BJ (cell line): ENCODE results near the gene RIMKLA. TPM values are rescaled to one million over a fixed set of nuclear protein-coding genes. Genes with fewer than 3 reads are reported as not detected.

ENCODE experiments used
- CTCF ChIA-PET: fragments of 350-600 bp; formaldehyde crosslinking; extraction: SDS; loops from one replicate; lab custom pipeline; 2021; ENCODE audit warnings: antibody characterized with exemption, inconsistent platforms; lab: Yijun Ruan, JAX
- POLR2A ChIA-PET: fragments of 300-600 bp; sonication (Branson Sonifier 250); formaldehyde crosslinking; extraction: SDS; loops from one replicate; lab custom pipeline; 2021; ENCODE audit warnings: antibody characterized with exemption; lab: Charles Lee
- DNase-seq: peaks from one replicate; pipeline ENCODE4 v3.0.0-alpha.2; 2011; ENCODE audit warnings: low read depth
- H3K27me3 ChIP-seq: 2 replicates; pipeline ENCODE4 v1.6.0; 2011; ENCODE audit warnings: low read length; ENCODE audit not compliant: control insufficient read depth, insufficient read depth
- H3K36me3 ChIP-seq: 2 replicates; pipeline ENCODE4 v1.5.1; 2011; ENCODE audit warnings: low read length; ENCODE audit not compliant: control insufficient read depth, insufficient read depth
- H3K4me3 ChIP-seq: 2 replicates; pipeline ENCODE4 v1.5.1; 2011; ENCODE audit warnings: low read depth, mild to moderate bottlenecking, control low read depth, low read length
- CTCF ChIP-seq: IDR thresholded peaks from 2 replicates; pipeline ENCODE4 v1.5.1; 2011; ENCODE audit warnings: low read depth, mild to moderate bottlenecking, control low read depth, inconsistent platforms, low read length, moderate library complexity; ENCODE audit not compliant: insufficient read depth
- polyA plus RNA-seq: library from polyadenylated mRNA; depleted of rRNA; stranded (reverse); fragments of >200 nt; gene quantifications from 2 replicates; pipeline ENCODE4 v1.2.3, GENCODE V29; 2011

The RIMKLA gene
- polyA plus RNA-seq, 1 experiment, result 0.02 TPM

GRCh38 chr1:42335050-42335808, 45.4 kb upstream of the RIMKLA start, which contains the start of gene FOXJ3:
Gene FOXJ3 (minus strand): TSS chr1:42335235. CDS start chr1:42311093, 24,142 bp downstream.
- peak; percentile 46 for DNase-seq
- Histone ChIP-seq H3K36me3 (no peaks in the 10 kb centered on the region), H3K27me3 (no peaks in the 10 kb centered on the region), H3K4me3 (peak within 1 kb of the TSS; percentile 84)
- ChIA-PET CTCF (interaction anchor here (0.6 to 3.6 kb wide), 4 partner anchors 124 to 341 kb away, joined by 3 to 16 read pairs (median 6); no protein-coding TSS in a partner anchor), POLR2A (no interaction called here)
- TF ChIP-seq CTCF, result no peak

- ChIA-PET CTCF (interaction anchor here (0.6 to 3.6 kb wide), 4 partner anchors 124 to 340 kb away, joined by 3 to 16 read pairs (median 3); no protein-coding TSS in a partner anchor), POLR2A (no interaction called here)
- H3K36me3 ChIP-seq, result no peaks in the 10 kb centered on the region
- no peak for TF ChIP-seq CTCF
- H3K4me3 ChIP-seq, result peak overlapping the region; percentile 84
- H3K27me3 ChIP-seq, result no peaks in the 10 kb centered on the region
- DNase-seq, result no peak
These were observed 44.6 kb upstream of the RIMKLA start for GRCh38 chr1:42335809-42336518.

- Histone ChIP-seq H3K36me3 (no peaks in the 10 kb centered on the region), H3K27me3 (no peaks in the 10 kb centered on the region), H3K4me3 (no peak overlapping the region)
- ChIA-PET POLR2A (no interaction called here), CTCF (interaction anchor here (0.8 to 3.6 kb wide), 2 partner anchors 142 to 163 kb away, joined by 3 to 16 read pairs; no protein-coding TSS in a partner anchor)
- DNase-seq, result no peak
- no peak for TF ChIP-seq CTCF
These were observed 43.6 kb upstream of the RIMKLA start for GRCh38 chr1:42336978-42337377.

GRCh38 chr1:42340093-42340492, 40.5 kb upstream of the RIMKLA start:
- no peak overlapping the region for H3K4me3 ChIP-seq
- TF ChIP-seq CTCF, result no peak
- ChIA-PET POLR2A (no interaction called here), CTCF (interaction anchor here (3.1 kb wide), 1 partner anchor 167 kb away, joined by 10 read pairs; no protein-coding TSS in a partner anchor)
- no peak for DNase-seq
- H3K27me3 ChIP-seq, result no peaks in the 10 kb centered on the region
- no peaks in the 10 kb centered on the region for H3K36me3 ChIP-seq

GRCh38 chr1:42340901-42341300, 39.7 kb upstream of the RIMKLA start:
- ChIA-PET CTCF (interaction anchor here (3.1 kb wide), 1 partner anchor 167 kb away, joined by 10 read pairs; no protein-coding TSS in a partner anchor), POLR2A (no interaction called here)
- DNase-seq, result no peak
- TF ChIP-seq CTCF, result no peak
- Histone ChIP-seq H3K27me3 (no peaks in the 10 kb centered on the region), H3K36me3 (no peaks in the 10 kb centered on the region), H3K4me3 (no peak overlapping the region)
